Activated CD4-positive, alpha-beta T cell treated with anti-CD3 and anti-CD28 coated beads, Interleukin-2, amount 10 ng/mL, durations not matched to agents 24 days and 14 days (primary cell): Measurements from ENCODE around the gene AP1S1. TPM values are rescaled to one million over a fixed set of nuclear protein-coding genes. Genes with fewer than 3 reads are reported as not detected.

Source experiments
- DNase-seq: peaks from one replicate; pipeline ENCODE4 v3.0.0; 2022
- H3K27ac Mint-ChIP-seq: one replicate; pipeline ENCODE4 v1.8.0; 2022; ENCODE audit warnings: mild to moderate bottlenecking, mixed read lengths
- H3K27me3 Mint-ChIP-seq: one replicate; pipeline ENCODE4 v1.8.0; 2022; ENCODE audit warnings: mixed read lengths
- H3K36me3 Mint-ChIP-seq: one replicate; pipeline ENCODE4 v1.8.0; 2022; ENCODE audit warnings: low read depth, mild to moderate bottlenecking, mixed read lengths
- H3K4me1 Mint-ChIP-seq: one replicate; pipeline ENCODE4 v1.8.0; 2021; ENCODE audit warnings: mixed read lengths
- H3K4me3 Mint-ChIP-seq: one replicate; pipeline ENCODE4 v1.8.0; 2022; ENCODE audit warnings: mild to moderate bottlenecking, moderate library complexity, mixed read lengths
- H3K9me3 Mint-ChIP-seq: one replicate; pipeline ENCODE4 v1.8.0; 2021; ENCODE audit warnings: mixed read lengths
- intact Hi-C: fragments of 100-400 bp; cut with micrococcal nuclease; formaldehyde crosslinking; loops from one replicate; pipeline ENCODE4 v1.15.1; 2023
- total RNA-seq: library from RNA; stranded (reverse); gene quantifications from 2 replicates; pipeline ENCODE4 v1.2.3, GENCODE V29; 2022

AP1S1 gene
- total RNA-seq, 1 donor from 2014 or later, result 49.2 TPM

- Mint-ChIP-seq H3K9me3 (peaks cover 4% of the 10 kb centered on the region), H3K4me1 (peaks cover 61% of the 10 kb centered on the region), H3K27ac (peak overlapping the region; percentile 57), H3K27me3 (peaks cover 73% of the 10 kb centered on the region), H3K36me3 (peaks cover 1% of the 10 kb centered on the region), H3K4me3 (no peak overlapping the region)
- intact Hi-C loops, result loop anchor here (5.0 kb wide), 1 partner anchor 275 kb away; no protein-coding TSS in a partner anchor
- DNase-seq, result no peak
Measured at GRCh38 chr7:101166909-101167644, 12.8 kb downstream of the AP1S1 start.

DNA sequence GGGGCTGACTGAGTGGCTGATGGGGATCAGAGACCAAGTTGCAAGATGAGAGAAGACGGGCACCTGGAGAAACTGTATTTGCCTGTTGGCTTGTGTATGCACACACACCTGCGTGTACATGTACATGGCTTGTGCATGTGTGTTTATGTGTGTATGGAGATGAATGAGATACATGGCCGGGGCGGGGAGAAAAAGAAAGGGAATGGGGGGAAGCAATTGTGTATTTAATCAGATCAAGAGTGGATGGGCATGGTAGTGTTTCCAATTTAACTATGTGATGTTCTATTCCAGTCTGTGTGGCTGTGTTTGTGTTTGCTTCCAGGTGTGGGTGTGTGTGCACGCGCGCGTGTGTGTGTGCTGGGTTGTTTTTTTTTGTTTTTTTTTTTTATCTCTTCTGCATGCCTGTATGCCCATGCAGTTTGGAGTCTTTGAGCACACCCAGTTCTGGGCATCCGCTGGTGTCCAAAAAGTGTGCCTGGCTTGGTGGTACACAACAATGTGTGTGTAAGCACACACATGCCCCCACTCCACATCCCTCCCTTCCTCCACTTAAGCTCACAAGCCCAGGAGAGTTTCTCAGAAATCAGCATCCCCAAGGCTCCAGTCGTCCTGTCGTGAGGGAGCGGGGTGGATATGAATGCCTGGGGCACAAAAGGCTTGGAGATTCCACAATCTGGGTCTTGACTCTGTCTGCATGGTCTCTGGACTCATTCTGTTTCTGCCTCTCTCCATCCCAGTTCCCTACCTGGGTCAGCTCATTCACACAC, 13.6 kb downstream of the AP1S1 start:
- Mint-ChIP-seq H3K36me3 (peaks cover 1% of the 10 kb centered on the region), H3K4me1 (peaks cover 60% of the 10 kb centered on the region), H3K4me3 (peak overlapping the region; percentile 25), H3K9me3 (peaks cover 4% of the 10 kb centered on the region), H3K27ac (peak overlapping the region; percentile 57), H3K27me3 (peaks cover 73% of the 10 kb centered on the region)
- no peak for DNase-seq
- intact Hi-C loops, result loop anchor here (5.0 kb wide), 1 partner anchor 276 kb away; no protein-coding TSS in a partner anchor

GRCh38 chr7:101168412-101169049, 14.3 kb downstream of the AP1S1 start:
- intact Hi-C loops, result loop anchor here (5.0 kb wide), 1 partner anchor 276 kb away; no protein-coding TSS in a partner anchor
- no peak for DNase-seq
- Mint-ChIP-seq H3K4me3 (peak overlapping the region; percentile 62), H3K4me1 (peaks cover 58% of the 10 kb centered on the region), H3K9me3 (peaks cover 4% of the 10 kb centered on the region), H3K36me3 (peaks cover 1% of the 10 kb centered on the region), H3K27me3 (peaks cover 74% of the 10 kb centered on the region), H3K27ac (peak overlapping the region; percentile 70)

GRCh38 chr7:101169110-101169837, 15.0 kb downstream of the AP1S1 start:
- Mint-ChIP-seq H3K4me3 (peak overlapping the region; percentile 65), H3K27ac (peak overlapping the region; percentile 62), H3K4me1 (peaks cover 62% of the 10 kb centered on the region), H3K27me3 (peaks cover 80% of the 10 kb centered on the region), H3K9me3 (peaks cover 4% of the 10 kb centered on the region), H3K36me3 (peaks cover 1% of the 10 kb centered on the region)
- intact Hi-C loops, result loop anchor here (5.0 kb wide), 1 partner anchor 277 kb away; no protein-coding TSS in a partner anchor
- DNase-seq, result no peak

DNA sequence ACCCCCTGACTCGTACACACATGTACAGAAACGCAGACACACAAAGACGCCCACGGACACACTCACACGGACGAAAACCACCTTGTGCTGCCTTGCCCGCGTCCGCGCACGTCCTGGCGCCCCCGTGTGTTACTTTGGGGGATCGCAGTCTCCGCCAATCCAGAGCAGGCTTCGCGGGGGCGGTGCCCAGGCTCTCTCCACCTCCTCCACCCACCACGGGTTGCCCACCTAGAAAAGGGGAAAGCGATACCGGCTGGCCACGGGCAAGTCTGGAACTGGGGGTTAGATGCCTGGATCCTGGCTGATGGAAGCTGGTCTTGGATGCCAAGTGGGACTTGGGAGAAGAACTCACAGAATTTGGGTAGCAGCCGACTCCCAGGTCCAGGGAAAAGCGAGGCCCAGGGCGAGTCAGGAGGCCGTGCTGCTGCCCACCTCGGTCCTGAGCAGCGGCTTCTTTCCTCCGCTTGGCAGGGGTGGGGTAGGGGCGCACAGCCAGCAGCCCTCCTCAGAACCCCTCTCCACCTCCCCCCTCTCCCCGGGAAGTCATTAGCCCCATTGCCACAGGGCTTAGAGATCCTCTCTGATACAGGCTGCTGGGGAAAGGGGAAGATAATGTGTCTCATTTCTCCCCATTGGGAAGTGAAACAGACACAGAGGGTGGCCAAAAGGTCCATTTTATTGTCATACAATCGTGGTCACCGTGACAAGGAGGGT, 15.7 kb downstream of the AP1S1 start:
- Mint-ChIP-seq H3K9me3 (peaks cover 4% of the 10 kb centered on the region), H3K4me3 (peak overlapping the region; percentile 65), H3K4me1 (peaks cover 59% of the 10 kb centered on the region), H3K36me3 (peaks cover 1% of the 10 kb centered on the region), H3K27me3 (peaks cover 80% of the 10 kb centered on the region), H3K27ac (peak overlapping the region; percentile 43)
- intact Hi-C loops, result loop anchor here (1.0 to 10.0 kb wide), 3 partner anchors 26 to 278 kb away; no protein-coding TSS in a partner anchor
- peak; percentile 96 for DNase-seq

- Mint-ChIP-seq H3K4me1 (peaks cover 54% of the 10 kb centered on the region), H3K27ac (peak overlapping the region; percentile 11), H3K9me3 (no peaks in the 10 kb centered on the region), H3K36me3 (no peaks in the 10 kb centered on the region), H3K27me3 (peaks cover 80% of the 10 kb centered on the region), H3K4me3 (peak overlapping the region; percentile 34)
- intact Hi-C loops, result loop anchor here (1.0 to 10.0 kb wide), 2 partner anchors 27 to 134 kb away; no protein-coding TSS in a partner anchor
- peak; percentile 68 for DNase-seq
Measured at GRCh38 chr7:101170617-101171441, 16.6 kb downstream of the AP1S1 start.

- peaks cover 49% of the 10 kb centered on the region for H3K4me1 Mint-ChIP-seq
- intact Hi-C loops, result loop anchor here (10.0 kb wide), 1 partner anchor 133 kb away; no protein-coding TSS in a partner anchor
- H3K27ac Mint-ChIP-seq, result peak overlapping the region; percentile 71
- no peaks in the 10 kb centered on the region for H3K9me3 Mint-ChIP-seq
- H3K36me3 Mint-ChIP-seq, result no peaks in the 10 kb centered on the region
- peak overlapping the region; percentile 34 for H3K4me3 Mint-ChIP-seq
- DNase-seq, result no peak
- peaks cover 82% of the 10 kb centered on the region for H3K27me3 Mint-ChIP-seq
Measured at GRCh38 chr7:101171442-101171837, 17.2 kb downstream of the AP1S1 start.

DNA sequence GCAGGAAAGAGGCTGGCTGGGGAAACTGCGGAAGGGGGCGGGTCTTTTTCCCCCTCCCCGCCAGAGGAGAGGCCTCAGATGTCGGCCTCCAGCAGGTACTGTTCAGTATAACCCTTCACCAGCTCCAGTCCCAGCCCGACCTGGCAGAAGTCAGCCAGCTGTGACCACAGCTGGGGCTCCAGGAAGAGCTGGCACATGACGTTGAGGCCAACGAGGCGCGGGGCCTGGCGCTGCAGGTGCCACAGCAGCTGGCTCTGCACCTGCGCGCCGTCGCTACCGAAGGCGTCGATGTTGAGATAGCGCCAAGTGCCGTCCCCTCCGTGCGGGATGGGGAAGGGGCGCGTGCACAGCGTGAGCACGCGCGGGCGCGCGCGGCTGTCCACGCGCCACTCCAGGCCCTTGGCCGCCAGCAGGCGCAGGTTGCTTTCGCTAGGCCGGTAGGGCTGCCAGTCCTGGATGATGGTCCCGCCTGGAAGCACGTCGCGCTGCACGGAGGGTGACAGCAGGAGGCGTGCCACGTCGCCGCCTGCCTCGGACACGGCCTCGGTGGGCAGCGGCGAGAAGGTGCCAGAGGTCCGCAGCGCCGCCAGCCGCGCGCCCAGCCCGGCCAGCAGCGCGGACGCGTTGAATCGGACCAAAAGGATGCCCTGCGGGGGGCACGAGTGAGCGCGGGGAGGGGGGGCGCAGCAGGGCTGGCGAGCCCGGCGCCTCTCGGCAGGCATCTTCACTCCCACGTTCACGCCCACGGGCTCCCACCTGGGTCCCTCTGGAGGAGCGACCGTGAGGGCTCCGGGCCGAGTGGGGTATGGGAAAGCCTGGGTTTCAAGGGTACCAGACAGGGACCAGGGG, 18.0 kb downstream of the AP1S1 start:
- H3K27ac Mint-ChIP-seq, result no peak overlapping the region
- DNase-seq, result no peak
- intact Hi-C loops, result loop anchor here (10.0 kb wide), 1 partner anchor 133 kb away; no protein-coding TSS in a partner anchor

GRCh38 chr7:101172854-101173751, 18.8 kb downstream of the AP1S1 start:
- Mint-ChIP-seq H3K27ac (peak overlapping the region; percentile 58), H3K4me3 (peak overlapping the region; percentile 37), H3K9me3 (no peaks in the 10 kb centered on the region), H3K36me3 (no peaks in the 10 kb centered on the region), H3K4me1 (peaks cover 38% of the 10 kb centered on the region), H3K27me3 (peaks cover 84% of the 10 kb centered on the region)
- DNase-seq, result no peak
- intact Hi-C loops, result loop anchor here (10.0 kb wide), 1 partner anchor 132 kb away; no protein-coding TSS in a partner anchor

More for the DNA sequence above, 18.0 kb downstream of the AP1S1 start:
- peaks cover 84% of the 10 kb centered on the region for H3K27me3 Mint-ChIP-seq
- H3K4me3 Mint-ChIP-seq, result peak overlapping the region; percentile 34
- no peaks in the 10 kb centered on the region for H3K36me3 Mint-ChIP-seq
- no peaks in the 10 kb centered on the region for H3K9me3 Mint-ChIP-seq
- peaks cover 44% of the 10 kb centered on the region for H3K4me1 Mint-ChIP-seq

- H3K36me3 Mint-ChIP-seq, result no peaks in the 10 kb centered on the region
- H3K27me3 Mint-ChIP-seq, result peaks cover 83% of the 10 kb centered on the region
- no peak overlapping the region for H3K27ac Mint-ChIP-seq
- peak; percentile 94 for DNase-seq
- peak overlapping the region; percentile 41 for H3K4me3 Mint-ChIP-seq
- peaks cover 34% of the 10 kb centered on the region for H3K4me1 Mint-ChIP-seq
- no peaks in the 10 kb centered on the region for H3K9me3 Mint-ChIP-seq
- intact Hi-C loops, result loop anchor here (1.0 to 10.0 kb wide), 2 partner anchors 8 to 131 kb away; partner anchors contain the start of gene VGF
Measured at GRCh38 chr7:101173752-101174244, 19.5 kb downstream of the AP1S1 start.
